DND-41 (cell line): ENCODE results near the gene GNAZ.

Experiments used
- ATAC-seq: fragments of 200-7000 bp; cut with Tn5 transposase; 3 replicates; pipeline ENCODE4 v1.9.1; 2021; ENCODE audit warnings: low read depth; ENCODE audit not compliant: insufficient read depth
- DNase-seq: peaks from one replicate; pipeline ENCODE4 v3.0.0-alpha.2; 2020
- H2AFZ ChIP-seq: 2 replicates; pipeline ENCODE4 v1.6.0; 2012; ENCODE audit warnings: low read depth, low read length
- H3K27ac ChIP-seq: 2 replicates; pipeline ENCODE4 v1.5.1; 2012; ENCODE audit warnings: low read length, inconsistent platforms
- H3K27me3 ChIP-seq: fragments of 200-600 bp; sonication (generic); 2 replicates; pipeline ENCODE4 v1.6.0; 2012; ENCODE audit warnings: low read length, mild to moderate bottlenecking, inconsistent platforms; ENCODE audit not compliant: insufficient read depth, poor library complexity
- H3K36me3 ChIP-seq: 2 replicates; pipeline ENCODE4 v1.5.1; 2012; ENCODE audit warnings: low read length, inconsistent platforms; ENCODE audit not compliant: insufficient read depth
- H3K4me1 ChIP-seq: 2 replicates; pipeline ENCODE4 v1.5.1; 2012; ENCODE audit warnings: mild to moderate bottlenecking, low read length; ENCODE audit not compliant: insufficient read depth
- H3K4me2 ChIP-seq: 2 replicates; pipeline ENCODE4 v1.6.0; 2012; ENCODE audit warnings: mild to moderate bottlenecking, moderate library complexity, low read length, inconsistent platforms; ENCODE audit not compliant: insufficient read depth
- H3K4me3 ChIP-seq, 2 experiments: fragments of 200-600 bp in 1 of 2; shearing (Covaris generic) in 1 of 2; 2 replicates each; pipeline ENCODE4 v1.5.1; 2012 to 2016; ENCODE audit warnings: inconsistent platforms in 2 of 2, low read length in 2 of 2, mild to moderate bottlenecking in 2 of 2, low read depth in 1 of 2, moderate library complexity in 1 of 2
- H3K79me2 ChIP-seq: 2 replicates; pipeline ENCODE4 v1.6.0; 2012; ENCODE audit warnings: low read length, inconsistent platforms; ENCODE audit not compliant: insufficient read depth
- H3K9ac ChIP-seq: 2 replicates; pipeline ENCODE4 v1.6.0; 2012; ENCODE audit warnings: low read depth, mild to moderate bottlenecking, inconsistent platforms, low read length, moderate library complexity
- H3K9me3 ChIP-seq: 2 replicates; pipeline ENCODE4 v1.5.1; 2012; ENCODE audit warnings: low read length, moderate library complexity, mild to moderate bottlenecking, inconsistent platforms; ENCODE audit not compliant: insufficient read depth, severe bottlenecking
- H4K20me1 ChIP-seq: 2 replicates; pipeline ENCODE4 v1.6.0; 2012; ENCODE audit warnings: low read length; ENCODE audit not compliant: insufficient read depth
- EZH2 ChIP-seq: IDR thresholded peaks from 3 replicates; pipeline ENCODE4 v1.6.1; 2012; ENCODE audit warnings: borderline replicate concordance, low read depth, mild to moderate bottlenecking, moderate library complexity, low read length, inconsistent platforms; ENCODE audit not compliant: severe bottlenecking
- TF ChIP-seq, protein P1 (sequence below): IDR thresholded peaks from 2 replicates; pipeline ENCODE4 v1.5.1; 2012; ENCODE audit warnings: borderline replicate concordance, low read length, moderate library complexity, mild to moderate bottlenecking; ENCODE audit not compliant: poor library complexity, severe bottlenecking; ENCODE audit errors: extremely low read depth

GNAZ gene

DNA sequence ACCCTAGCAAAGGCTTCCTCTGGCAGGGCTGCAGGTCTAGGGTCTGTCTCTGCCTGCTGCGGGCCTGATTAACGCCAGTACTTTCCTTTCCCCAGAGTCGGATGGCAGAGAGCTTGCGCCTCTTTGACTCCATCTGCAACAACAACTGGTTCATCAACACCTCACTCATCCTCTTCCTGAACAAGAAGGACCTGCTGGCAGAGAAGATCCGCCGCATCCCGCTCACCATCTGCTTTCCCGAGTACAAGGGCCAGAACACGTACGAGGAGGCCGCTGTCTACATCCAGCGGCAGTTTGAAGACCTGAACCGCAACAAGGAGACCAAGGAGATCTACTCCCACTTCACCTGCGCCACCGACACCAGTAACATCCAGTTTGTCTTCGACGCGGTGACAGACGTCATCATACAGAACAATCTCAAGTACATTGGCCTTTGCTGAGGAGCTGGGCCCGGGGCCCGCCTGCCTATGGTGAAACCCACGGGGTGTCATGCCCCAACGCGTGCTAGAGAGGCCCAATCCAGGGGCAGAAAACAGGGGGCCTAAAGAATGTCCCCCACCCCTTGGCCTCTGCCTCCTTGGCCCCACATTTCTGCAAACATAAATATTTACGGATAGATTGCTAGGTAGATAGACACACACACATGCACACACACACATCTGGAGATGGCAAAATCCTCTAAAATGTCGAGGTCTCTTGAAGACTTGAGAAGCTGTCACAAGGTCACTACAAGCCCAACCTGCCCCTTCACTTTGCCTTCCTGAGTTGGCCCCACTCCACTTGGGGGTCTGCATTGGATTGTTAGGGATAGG, 52.9 kb downstream of the GNAZ start:
- no peak overlapping the region for H3K4me3 ChIP-seq
- no peaks in the 10 kb centered on the region for H3K27me3 ChIP-seq
- ATAC-seq = no peak
- H3K9ac ChIP-seq = no peak overlapping the region
- no peaks in the 10 kb centered on the region for H3K79me2 ChIP-seq
- H4K20me1 ChIP-seq = 0 out of 2 replicates have a peak, but pooled peaks cover 3% of the 10 kb centered on the region
- no peak overlapping the region for H2AFZ ChIP-seq
- H3K27ac ChIP-seq = no peak overlapping the region
- H3K36me3 ChIP-seq = no peaks in the 10 kb centered on the region
- no peak overlapping the region for H3K4me2 ChIP-seq
- H3K4me1 ChIP-seq = peaks cover 13% of the 10 kb centered on the region
- DNase-seq = no peak
- TF ChIP-seq, protein P1, sequence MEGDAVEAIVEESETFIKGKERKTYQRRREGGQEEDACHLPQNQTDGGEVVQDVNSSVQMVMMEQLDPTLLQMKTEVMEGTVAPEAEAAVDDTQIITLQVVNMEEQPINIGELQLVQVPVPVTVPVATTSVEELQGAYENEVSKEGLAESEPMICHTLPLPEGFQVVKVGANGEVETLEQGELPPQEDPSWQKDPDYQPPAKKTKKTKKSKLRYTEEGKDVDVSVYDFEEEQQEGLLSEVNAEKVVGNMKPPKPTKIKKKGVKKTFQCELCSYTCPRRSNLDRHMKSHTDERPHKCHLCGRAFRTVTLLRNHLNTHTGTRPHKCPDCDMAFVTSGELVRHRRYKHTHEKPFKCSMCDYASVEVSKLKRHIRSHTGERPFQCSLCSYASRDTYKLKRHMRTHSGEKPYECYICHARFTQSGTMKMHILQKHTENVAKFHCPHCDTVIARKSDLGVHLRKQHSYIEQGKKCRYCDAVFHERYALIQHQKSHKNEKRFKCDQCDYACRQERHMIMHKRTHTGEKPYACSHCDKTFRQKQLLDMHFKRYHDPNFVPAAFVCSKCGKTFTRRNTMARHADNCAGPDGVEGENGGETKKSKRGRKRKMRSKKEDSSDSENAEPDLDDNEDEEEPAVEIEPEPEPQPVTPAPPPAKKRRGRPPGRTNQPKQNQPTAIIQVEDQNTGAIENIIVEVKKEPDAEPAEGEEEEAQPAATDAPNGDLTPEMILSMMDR = no peak
- no peak for TF ChIP-seq EZH2
- no peaks in the 10 kb centered on the region for H3K9me3 ChIP-seq

DNA sequence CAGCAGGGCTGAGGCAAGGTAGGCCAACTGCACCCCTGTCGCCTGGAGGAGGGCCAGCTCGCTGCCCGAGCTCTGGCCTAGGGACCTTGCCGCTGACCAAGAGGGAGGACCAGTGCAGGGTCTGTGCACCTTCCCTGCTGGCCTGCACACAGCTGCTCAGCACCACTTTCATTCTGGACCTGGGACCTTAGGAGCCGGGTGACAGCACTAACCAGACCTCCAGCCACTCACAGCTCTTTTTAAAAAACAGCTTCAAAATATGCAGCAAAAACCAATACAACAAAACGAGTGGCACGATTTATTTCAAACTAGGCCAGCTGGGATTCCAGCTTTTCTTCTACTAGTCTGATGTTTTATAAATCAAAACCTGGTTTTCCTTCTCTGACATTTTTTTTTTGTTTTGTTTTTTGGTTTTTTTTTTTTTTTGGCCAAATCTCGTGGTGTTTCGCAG, 53.5 kb downstream of the GNAZ start:
- 0 out of 2 replicates have a peak, but pooled peaks cover 3% of the 10 kb centered on the region for H4K20me1 ChIP-seq
- H3K9ac ChIP-seq = no peak overlapping the region
- H3K4me3 ChIP-seq = no peak overlapping the region
- no peaks in the 10 kb centered on the region for H3K79me2 ChIP-seq
- H3K4me1 ChIP-seq = peaks cover 13% of the 10 kb centered on the region
- DNase-seq (no peak), ATAC-seq (no peak)
- H3K4me2 ChIP-seq = no peak overlapping the region
- H3K27ac ChIP-seq = no peak overlapping the region
- H3K36me3 ChIP-seq = no peaks in the 10 kb centered on the region
- H3K27me3 ChIP-seq = no peaks in the 10 kb centered on the region
- no peak overlapping the region for H2AFZ ChIP-seq
- no peaks in the 10 kb centered on the region for H3K9me3 ChIP-seq
- no peak for TF ChIP-seq EZH2
- TF ChIP-seq, protein P1 = no peak

DNA sequence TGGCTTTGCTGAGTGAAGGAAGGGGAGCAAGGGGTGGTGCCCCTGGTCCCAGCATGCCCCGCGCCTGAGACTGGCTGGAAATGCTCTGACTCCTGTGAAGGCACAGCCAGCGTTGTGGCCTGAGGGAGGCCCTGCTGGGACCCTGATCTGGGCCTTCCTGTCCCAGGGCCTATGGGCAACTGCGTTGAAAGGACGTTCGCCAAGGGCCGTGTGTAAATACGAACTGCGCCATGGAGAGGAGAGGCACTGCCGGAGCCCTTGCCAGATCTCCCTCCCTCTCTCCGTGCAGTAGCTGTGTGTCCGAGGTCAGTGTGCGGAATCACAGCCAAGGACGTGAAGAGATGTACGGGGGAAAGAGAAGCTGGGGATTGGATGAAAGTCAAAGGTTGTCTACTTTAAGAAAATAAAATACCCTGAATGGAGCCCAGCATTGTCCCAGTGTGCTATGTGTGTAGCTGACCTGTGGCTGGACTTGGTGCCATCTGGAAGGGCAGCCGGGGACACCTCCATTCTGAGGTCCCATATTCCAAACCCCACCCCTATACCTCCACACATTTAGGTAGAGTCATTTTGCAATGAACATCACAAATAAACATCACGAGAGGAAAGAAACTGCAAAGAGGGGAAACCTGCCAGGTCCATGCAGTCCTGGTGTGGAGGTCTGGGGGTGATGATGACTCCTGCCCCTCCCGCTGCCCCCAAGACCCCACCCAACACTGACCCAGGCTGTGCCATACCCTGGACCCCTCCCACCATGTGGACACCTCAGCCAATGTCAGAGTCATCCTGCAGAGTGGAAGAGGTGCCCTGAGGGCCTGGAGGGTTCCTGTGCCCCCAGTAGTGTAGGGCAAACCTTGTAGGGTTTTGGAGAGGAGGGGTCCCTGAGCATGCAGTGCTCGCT, 54.5 kb downstream of the GNAZ start:
- DNase-seq = no peak
- Histone ChIP-seq H4K20me1 (0 out of 2 replicates have a peak, but pooled peaks cover 3% of the 10 kb centered on the region), H2AFZ (no peak overlapping the region), H3K9me3 (no peaks in the 10 kb centered on the region), H3K79me2 (no peaks in the 10 kb centered on the region), H3K27ac (no peak overlapping the region), H3K27me3 (no peaks in the 10 kb centered on the region), H3K4me2 (no peak overlapping the region), H3K9ac (no peak overlapping the region), H3K36me3 (no peaks in the 10 kb centered on the region), H3K4me3 (no peak overlapping the region), H3K4me1 (peaks cover 3% of the 10 kb centered on the region)
- ATAC-seq = no peak
- TF ChIP-seq, protein P1 = no peak
- TF ChIP-seq EZH2 = no peak
